AG04450 (cell line): ENCODE data around the gene ITSN1. TPM values are rescaled to one million over a fixed set of nuclear protein-coding genes. Genes with fewer than 3 reads are reported as not detected.

Experiments
- CTCF ChIA-PET: fragments of 300-600, 350-600 bp; formaldehyde crosslinking; extraction: SDS; loops from one replicate; lab custom pipeline; 2022; ENCODE audit warnings: antibody characterized with exemption, inconsistent platforms; lab: Charles Lee
- POLR2A ChIA-PET: fragments of 350-600 bp; formaldehyde crosslinking; extraction: SDS; loops from one replicate; lab custom pipeline; 2021; ENCODE audit warnings: antibody characterized with exemption, inconsistent platforms; lab: Yijun Ruan, JAX
- DNase-seq: peaks from one replicate; pipeline ENCODE4 v3.0.0-alpha.2; 2011; ENCODE audit warnings: low read depth, low spot score
- H3K27ac ChIP-seq: one replicate; pipeline ENCODE4 v1.5.1; 2012; ENCODE audit warnings: low read depth, low read length, control low read depth
- H3K27me3 ChIP-seq: one replicate; pipeline ENCODE4 v1.6.0; 2012; ENCODE audit warnings: low read length; ENCODE audit not compliant: control insufficient read depth, insufficient read depth
- H3K4me3 ChIP-seq: 2 replicates; pipeline ENCODE4 v1.5.1; 2011; ENCODE audit warnings: mild to moderate bottlenecking, low read depth, low read length, control low read depth
- H3K9me3 ChIP-seq: 2 replicates; pipeline ENCODE4 v1.5.1; 2012; ENCODE audit warnings: low read length; ENCODE audit not compliant: control insufficient read depth, insufficient read depth
- polyA plus RNA-seq: library from polyadenylated mRNA; depleted of rRNA; stranded (reverse); fragments of >200 nt; gene quantifications from 2 replicates; pipeline ENCODE4 v1.2.3, GENCODE V29; 2011
- TF ChIP-seq, protein P1 (sequence below): IDR thresholded peaks from 2 replicates; pipeline ENCODE4 v1.5.1; 2011; ENCODE audit warnings: low read depth, low read length, control low read depth, inconsistent platforms

Gene ITSN1
- polyA plus RNA-seq, 1 experiment = 51.5 TPM

DNA sequence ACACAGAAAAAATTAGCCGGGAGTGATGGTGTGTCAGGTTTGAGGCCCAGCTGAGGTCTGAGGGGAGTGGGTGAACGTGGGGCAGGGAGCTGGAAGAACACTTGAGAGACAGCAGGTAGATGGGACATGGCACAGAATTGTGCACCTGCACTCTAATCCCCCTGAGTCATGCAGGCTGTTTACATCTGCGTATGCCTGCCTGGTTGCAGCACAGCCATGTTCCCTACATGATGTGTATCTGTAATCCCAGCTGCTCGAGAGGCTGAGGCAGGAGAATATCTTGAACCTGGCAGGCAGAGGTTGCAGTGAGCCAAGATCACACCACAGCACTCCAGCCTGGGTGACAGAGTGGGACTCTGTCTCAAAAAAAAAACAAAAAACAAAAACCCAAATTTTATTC is 228.5 kb downstream of the ITSN1 start:
- no peak for DNase-seq
- Histone ChIP-seq H3K9me3 (no peaks in the 10 kb centered on the region), H3K27me3 (no peaks in the 10 kb centered on the region), H3K4me3 (no peak overlapping the region), H3K27ac (peak overlapping the region; percentile 57)
- ChIA-PET POLR2A (interaction anchor here (0.7 kb wide), 1 partner anchor 29 kb away, joined by 3 read pairs; no protein-coding TSS in a partner anchor), CTCF (interaction anchor here (0.6 to 0.7 kb wide), 2 partner anchors 47 to 122 kb away, joined by 4 read pairs; no protein-coding TSS in a partner anchor)
- TF ChIP-seq, protein P1, sequence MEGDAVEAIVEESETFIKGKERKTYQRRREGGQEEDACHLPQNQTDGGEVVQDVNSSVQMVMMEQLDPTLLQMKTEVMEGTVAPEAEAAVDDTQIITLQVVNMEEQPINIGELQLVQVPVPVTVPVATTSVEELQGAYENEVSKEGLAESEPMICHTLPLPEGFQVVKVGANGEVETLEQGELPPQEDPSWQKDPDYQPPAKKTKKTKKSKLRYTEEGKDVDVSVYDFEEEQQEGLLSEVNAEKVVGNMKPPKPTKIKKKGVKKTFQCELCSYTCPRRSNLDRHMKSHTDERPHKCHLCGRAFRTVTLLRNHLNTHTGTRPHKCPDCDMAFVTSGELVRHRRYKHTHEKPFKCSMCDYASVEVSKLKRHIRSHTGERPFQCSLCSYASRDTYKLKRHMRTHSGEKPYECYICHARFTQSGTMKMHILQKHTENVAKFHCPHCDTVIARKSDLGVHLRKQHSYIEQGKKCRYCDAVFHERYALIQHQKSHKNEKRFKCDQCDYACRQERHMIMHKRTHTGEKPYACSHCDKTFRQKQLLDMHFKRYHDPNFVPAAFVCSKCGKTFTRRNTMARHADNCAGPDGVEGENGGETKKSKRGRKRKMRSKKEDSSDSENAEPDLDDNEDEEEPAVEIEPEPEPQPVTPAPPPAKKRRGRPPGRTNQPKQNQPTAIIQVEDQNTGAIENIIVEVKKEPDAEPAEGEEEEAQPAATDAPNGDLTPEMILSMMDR = no peak

DNA sequence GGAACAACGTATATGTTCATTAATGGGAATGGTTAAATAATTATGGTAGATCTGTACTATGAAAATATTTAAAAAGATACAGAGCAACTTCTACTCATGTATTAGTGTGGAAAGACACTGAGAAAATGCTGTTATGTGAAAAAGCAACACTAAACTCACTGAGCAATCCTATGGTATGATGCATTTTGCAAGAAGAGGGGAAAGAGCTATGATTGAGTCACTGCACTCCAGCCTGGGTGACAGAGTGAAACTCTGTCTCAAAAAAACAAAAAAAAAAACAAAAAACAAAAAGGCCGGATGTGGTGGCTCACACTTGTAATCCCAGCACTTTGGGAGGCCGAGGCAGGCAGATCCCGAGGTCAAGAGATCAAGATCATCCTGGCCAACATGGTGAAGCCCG is 228.9 kb downstream of the ITSN1 start:
- no peak for DNase-seq

DNA sequence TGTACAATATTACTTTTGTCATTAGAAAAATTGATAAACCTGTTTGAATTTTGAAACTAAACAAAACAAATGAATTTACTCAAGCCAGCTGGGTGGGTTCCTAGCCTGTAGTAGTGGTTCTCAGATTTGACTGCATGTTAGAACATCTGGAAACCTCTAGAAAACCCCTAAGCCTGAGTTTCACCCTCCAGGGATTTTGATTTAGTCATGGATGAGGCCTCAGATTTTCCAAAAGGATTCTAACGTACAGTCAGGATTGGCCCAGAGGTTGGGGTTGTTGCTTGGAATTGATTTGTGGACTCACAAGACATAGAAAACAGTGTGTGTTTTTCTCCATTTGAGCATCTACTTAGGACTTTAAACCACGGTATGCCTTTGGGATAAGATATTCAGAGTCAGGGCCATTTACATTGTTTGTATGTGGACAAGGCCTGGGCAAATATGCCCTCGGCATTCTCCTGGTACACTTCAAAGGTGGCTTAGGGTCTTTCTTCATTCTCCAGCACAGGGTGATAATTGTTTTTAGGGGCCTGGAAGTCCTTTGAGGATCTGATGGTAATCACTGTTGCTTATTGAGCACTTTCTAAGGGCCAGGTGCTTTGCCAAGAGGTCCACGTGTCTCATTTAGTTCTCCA is 230.7 kb downstream of the ITSN1 start:
- H3K4me3 ChIP-seq = no peak overlapping the region
- no peaks in the 10 kb centered on the region for H3K27me3 ChIP-seq
- ChIA-PET CTCF (no interaction called here), POLR2A (no interaction called here)
- H3K27ac ChIP-seq = no peak overlapping the region
- TF ChIP-seq, protein P1 = no peak
- no peak for DNase-seq
- no peaks in the 10 kb centered on the region for H3K9me3 ChIP-seq

More for the DNA sequence above, 228.9 kb downstream of the ITSN1 start:
- CTCF ChIA-PET = interaction anchor here (0.6 to 0.7 kb wide), 2 partner anchors 47 to 123 kb away, joined by 4 read pairs; no protein-coding TSS in a partner anchor
- Histone ChIP-seq H3K9me3 (no peaks in the 10 kb centered on the region), H3K27ac (peak overlapping the region; percentile 57), H3K4me3 (no peak overlapping the region), H3K27me3 (no peaks in the 10 kb centered on the region)
- POLR2A ChIA-PET = interaction anchor here (0.6 to 0.7 kb wide), 2 partner anchors 29 to 93 kb away, joined by 3 to 8 read pairs; no protein-coding TSS in a partner anchor
- TF ChIP-seq, protein P1 = no peak

DNA sequence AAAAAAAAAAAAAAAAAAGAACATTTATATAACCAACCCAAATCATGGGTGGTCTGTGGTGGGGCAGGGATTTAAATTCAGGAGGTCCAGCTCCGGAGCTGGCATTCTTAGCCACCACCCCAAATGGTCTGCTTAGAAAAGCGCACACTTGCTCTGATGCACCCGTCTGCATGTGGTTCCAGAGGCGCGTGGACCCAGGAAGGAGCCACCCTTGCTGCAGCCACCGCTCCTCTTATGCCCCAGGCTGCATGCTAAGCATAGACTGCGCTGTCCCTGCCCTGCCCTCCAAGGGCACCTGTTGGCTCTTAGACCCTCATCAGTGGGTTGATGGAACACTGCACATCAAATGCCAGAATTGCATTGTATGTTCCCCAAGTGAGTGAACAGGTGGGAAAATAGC is 231.9 kb downstream of the ITSN1 start:
- H3K9me3 ChIP-seq = no peaks in the 10 kb centered on the region
- ChIA-PET CTCF (no interaction called here), POLR2A (no interaction called here)
- no peaks in the 10 kb centered on the region for H3K27me3 ChIP-seq
- no peak for DNase-seq
- no peak overlapping the region for H3K4me3 ChIP-seq
- H3K27ac ChIP-seq = no peak overlapping the region
- TF ChIP-seq, protein P1 = no peak

DNA sequence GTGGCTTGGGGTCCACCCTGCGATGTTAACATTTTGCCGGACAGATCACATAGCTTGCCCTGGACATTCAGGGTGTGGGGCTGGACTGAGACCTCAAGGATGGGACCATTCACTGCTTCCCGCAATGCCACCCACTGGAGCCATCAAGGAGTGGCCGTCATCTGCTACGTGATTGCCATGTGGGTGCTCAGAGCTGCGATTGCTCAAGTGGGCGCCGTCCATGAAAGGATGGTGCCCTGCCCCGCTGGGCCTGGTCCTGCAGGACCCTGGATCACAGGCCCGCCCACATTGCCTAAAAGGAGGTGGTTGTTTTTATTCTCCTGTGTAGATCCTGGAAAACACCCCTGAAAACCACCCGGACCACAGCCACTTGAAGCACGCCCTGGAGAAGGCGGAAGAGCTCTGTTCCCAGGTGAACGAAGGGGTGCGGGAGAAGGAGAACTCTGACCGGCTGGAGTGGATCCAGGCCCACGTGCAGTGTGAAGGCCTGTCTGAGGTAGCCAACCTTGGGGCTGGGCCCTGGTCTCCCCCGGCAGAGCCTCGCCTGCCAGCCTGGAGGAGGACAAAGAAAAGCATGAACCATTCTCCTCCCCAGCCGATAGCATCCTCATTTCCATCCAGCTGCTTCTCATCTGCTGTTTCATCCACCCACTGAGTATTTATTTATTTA is 232.9 kb downstream of the ITSN1 start:
- ChIA-PET CTCF (no interaction called here), POLR2A (no interaction called here)
- no peaks in the 10 kb centered on the region for H3K9me3 ChIP-seq
- TF ChIP-seq, protein P1 = no peak
- H3K27ac ChIP-seq = no peak overlapping the region
- no peak for DNase-seq
- no peak overlapping the region for H3K4me3 ChIP-seq
- no peaks in the 10 kb centered on the region for H3K27me3 ChIP-seq
